HG02852 (cell line): ENCODE results near the gene KCNQ1.

ENCODE experiments used
- ATAC-seq: cut with Tn5 transposase; IDR thresholded peaks from one replicate; pipeline ENCODE4 v1.9.1; 2021; ENCODE audit warnings: mild to moderate bottlenecking, moderate library complexity; ENCODE audit not compliant: unreplicated experiment

Gene KCNQ1

DNA sequence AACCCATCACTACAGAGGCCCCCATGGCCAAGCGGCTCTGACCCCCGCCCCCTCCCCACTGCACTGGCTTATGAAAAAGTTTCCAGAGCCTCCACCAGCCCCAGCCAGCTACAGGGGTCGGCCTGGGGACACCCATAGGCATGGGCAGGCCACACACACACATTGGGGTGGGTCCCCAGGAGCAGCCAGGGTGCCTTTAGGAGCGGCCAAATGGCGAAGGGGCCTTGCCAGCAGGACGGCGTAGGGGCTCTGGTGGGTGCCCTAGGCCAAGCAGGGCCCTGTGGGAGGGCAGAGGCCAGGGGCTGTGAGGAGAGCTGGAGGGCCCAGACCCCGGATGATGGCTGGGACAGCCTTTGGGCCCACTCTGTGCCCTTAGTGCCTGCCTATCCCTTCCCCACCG is 34.2 kb upstream of the KCNQ1 start:
- no peak for ATAC-seq

DNA sequence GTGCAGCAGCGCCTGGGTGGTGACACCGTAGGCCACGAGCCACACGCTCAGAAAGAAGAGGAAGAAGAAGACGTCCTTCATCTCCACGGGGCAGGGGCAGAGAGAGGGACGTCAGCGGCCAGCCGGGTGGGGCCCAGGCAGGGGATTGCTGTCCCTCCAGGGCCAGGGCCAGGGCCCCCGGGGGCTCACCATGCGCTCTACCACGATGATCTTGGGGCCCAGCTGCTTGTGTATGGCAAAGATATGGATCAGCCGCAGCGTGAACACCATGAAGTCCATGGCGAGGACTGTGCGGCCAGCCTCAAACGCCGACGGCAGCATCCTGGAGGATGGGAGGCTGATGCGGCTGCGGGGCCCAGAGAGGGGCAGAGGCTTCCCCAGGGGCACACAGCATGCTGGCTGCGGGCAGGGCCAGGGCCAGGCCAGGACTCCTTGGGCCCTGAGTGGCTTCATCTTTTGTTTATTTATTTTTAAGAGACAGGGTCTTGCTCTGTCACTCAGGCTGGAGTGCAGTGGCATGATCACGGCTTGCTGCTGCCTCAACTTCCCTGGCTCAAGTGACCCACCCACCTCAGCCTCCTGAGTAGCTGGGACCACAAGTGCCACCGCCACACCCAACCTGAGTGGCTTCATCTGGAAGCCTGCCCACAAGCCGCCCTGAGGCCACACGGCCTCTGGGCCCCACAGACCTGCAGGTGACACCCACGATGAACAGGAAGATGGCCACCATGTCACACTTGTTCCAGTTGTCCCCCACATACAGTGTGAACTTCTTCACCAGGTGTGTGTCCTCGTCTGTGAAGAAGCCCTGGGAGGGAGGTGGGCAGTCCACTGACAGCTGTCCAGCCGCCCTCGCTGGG is 33.1 kb upstream of the KCNQ1 start:
- no peak for ATAC-seq

DNA sequence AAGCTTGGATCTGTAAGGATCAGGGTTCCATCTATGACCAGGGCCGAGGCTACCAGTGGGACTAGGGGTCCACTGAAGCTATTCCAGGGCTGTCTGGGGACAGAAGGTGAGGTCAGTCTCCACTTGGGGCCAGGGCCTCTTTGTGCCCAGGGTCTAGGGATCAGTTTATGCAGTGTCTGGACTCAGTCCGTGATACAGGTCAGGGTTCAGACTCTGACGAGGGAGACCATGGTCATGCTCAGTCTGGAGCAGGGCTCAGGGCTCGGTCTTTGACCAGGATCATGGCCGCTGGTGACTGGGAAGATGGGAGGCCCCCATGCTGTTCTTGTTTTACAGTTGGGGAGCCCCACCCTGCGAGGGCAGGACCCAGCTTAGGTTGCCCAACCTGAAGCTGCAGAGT is 32.5 kb upstream of the KCNQ1 start:
- no peak for ATAC-seq

DNA sequence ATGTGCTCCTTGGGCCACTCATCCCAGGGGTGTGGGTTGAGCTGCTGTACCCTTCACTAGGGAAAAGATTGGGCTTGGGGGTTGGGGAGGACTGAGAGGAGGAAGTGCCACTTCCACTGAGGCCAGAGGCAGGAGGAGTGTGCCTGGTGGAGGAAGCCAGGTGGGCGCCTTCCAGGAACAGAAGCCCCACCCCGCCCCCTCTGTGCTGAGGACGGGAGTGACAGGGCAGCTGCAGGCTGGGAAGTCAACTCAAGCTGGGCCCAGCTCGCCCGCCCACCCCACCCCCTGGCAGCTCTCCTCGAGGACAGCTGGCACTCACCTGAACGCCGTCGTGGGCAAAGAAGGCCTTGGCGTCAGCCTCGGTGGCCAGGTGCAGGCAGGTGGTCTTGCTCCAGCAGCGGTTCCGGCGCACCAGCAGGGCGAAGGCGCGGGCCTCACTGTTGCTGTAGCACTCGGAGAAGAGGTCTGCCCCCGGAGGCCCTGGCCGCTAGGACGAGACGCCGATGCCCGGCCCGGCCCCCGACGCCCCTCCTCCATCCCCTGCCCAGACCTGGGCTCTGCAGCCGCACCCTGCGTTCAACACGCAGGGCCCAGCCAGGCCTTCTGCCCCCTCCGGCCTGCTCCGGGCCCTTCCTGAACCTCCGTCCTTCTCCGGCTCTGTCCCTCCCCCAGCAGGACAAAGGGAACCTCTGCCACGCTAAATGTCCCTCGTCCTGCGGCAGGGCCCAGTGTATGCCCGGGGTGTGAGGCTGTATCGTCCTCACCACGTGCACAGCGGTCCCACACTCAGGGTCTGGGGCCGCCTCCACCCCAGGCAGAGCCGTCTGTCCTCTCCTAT is 30.8 kb upstream of the KCNQ1 start:
- ATAC-seq, result no peak

DNA sequence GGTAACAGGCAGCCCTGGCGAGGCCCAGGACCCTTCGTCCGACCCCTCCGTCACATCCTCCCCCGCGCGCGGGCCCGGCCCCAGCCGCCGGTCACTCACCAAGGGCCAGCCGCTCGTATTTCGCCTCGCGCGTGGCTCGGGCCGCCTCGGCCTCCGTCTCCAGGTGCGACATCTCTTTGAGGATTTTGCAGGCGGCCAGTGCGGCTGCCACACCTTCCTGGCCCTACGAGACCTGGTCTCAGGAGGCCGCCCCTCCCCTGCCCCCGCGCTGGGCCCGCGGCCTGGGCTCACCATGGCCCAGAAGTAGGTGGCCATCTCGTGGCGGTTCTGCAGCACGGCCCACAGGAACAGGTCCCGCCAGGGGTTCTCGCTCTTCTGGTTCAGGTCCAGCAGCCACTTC is 30.2 kb upstream of the KCNQ1 start:
- ATAC-seq, result no peak

DNA sequence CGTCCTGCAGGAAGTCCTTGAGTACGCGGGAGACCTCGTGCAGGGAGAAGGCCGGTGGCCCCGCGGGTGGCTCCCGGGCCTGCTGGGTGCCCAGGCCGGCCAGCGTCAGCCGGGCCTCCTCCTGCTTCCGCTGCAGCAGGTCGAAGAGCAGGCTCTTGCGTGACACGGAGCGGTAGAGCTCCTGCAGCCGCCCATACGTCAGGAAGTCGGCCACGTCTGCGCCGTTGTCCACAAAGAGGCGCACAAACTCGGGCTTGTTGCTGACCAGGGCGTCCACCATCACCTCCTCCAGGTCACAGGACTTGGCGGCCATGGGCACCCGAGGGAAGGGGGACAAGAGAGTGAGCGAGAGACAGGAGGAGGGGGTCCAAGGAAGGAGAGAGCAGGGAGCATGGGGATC is 29.6 kb upstream of the KCNQ1 start:
- ATAC-seq, result no peak

DNA sequence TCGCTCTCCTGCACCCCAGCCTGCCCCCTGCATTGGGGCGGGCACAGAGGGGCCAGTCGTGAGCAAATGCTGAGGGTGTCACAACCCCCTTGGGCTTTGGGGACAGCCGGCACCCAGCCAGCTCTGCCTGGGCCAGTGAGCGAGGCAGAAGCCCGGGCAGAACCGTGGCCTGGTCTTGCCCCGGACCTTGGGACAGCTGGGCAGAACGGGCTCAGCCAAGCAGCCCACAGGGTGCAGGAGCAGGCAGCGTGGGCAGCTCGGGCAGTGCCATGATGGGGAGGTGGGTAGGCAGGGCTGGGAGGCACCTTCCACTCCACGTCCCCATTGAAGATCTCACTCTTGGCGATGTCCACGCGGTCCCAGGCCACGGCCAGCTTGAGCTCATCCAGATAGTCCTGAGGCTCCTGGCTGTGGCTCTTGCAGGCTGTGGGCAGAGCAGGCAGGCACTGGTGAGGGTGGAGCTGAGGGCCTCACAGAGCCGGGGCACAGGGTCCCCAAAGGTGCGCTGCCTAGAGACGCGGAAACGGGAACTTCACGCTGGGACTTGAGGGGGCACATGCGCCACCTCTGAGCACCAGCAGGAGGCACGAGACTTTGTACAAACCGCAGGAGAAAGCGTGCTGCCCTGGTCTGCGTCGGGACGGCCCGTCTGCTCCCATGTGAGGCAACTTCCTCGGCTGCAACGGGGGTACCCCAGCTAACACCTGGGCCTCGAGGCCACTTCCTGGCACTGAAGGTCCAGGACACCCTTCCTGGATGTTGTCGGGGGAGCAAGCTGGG is 29.0 kb upstream of the KCNQ1 start:
- no peak for ATAC-seq

DNA sequence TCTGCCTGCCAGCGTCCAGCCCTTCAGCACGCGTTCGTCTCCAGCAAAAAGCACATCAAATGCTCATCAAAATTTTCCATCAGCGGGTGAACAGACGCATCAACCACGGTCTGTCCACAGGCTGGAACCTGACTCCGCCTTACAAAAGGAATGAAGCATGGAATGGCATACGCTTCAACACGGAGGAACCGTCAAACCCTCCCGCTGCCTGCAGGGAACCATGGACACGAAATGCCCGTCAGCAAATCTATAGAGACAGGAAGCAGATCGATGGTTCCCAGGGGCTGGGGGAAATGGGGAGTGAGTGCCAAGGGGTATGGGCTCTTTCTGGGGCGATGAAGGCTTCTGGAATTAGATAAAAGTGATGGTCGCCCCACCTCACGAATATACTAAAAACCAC is 28.0 kb upstream of the KCNQ1 start:
- ATAC-seq, result no peak

DNA sequence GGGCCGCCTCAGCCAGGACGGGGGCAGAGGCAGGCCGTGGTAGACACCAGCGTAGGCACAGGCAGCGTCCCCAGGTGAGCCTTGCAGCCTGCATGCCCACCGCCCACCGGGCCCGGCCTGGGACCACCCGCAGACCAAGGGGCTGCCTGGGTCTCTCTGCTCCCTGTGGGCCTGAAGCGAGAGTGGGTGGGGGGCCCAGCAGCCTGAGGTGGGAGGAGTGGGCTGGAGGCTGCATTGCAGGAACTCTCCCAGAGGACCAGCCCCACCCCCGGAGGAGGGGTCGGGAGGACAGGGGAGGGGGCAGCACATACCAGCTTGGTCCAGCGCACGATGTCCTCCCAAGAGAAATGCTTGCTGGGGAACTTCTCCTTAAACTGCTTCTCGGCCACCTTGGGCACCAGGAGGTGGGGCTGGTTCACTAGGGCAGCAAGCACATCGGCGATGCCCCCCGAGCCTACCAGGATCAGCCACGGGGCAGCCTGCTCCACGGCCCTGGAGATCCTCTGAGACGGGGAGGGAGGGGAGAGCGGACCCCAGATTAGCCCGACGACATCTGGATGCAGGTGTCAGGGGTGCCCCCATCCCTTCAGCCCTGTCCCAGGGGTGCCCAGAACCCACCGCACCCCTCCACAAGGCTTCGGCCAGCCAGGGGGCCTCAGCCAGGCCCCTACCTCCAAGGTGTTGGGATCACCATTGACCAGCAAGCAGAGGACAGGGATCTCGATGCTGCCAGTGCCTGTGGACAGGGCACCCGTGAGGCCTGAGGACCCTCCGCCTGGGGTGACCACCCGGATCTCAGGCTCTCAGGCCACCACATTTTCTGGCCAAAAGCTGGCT is 26.7 kb upstream of the KCNQ1 start:
- ATAC-seq, result no peak

DNA sequence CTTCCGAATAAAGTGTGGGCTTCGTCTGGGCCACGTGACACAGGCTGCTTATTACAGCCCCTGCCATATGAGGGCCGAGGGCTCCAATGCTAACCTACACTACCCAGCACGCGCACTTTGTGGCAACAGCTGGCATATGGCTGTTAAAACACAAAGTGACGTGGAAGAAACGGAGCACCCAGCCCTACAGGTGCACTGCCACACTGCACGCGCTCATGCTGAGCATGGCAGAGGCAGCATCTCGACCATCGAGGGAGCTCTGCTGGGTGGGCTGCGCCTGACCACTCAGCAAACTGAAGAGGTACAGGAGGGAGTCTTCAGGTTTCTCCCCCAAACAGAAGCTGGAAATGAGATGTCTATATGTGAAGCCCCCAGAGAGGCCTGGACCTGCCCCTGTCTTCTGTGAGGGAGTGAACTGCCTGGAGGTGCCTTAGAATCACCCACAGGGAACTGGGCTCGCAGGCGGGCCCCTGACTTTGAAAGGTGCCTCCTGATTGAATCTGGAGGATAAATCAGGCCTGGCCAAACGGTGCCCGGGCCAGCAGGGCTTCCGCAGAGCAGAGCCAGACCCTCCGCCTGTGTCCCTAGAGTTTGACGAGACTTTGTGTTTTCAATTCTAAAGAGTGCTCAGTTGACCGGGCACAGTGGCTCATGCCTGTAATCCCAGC is 26.0 kb upstream of the KCNQ1 start:
- ATAC-seq, result no peak

DNA sequence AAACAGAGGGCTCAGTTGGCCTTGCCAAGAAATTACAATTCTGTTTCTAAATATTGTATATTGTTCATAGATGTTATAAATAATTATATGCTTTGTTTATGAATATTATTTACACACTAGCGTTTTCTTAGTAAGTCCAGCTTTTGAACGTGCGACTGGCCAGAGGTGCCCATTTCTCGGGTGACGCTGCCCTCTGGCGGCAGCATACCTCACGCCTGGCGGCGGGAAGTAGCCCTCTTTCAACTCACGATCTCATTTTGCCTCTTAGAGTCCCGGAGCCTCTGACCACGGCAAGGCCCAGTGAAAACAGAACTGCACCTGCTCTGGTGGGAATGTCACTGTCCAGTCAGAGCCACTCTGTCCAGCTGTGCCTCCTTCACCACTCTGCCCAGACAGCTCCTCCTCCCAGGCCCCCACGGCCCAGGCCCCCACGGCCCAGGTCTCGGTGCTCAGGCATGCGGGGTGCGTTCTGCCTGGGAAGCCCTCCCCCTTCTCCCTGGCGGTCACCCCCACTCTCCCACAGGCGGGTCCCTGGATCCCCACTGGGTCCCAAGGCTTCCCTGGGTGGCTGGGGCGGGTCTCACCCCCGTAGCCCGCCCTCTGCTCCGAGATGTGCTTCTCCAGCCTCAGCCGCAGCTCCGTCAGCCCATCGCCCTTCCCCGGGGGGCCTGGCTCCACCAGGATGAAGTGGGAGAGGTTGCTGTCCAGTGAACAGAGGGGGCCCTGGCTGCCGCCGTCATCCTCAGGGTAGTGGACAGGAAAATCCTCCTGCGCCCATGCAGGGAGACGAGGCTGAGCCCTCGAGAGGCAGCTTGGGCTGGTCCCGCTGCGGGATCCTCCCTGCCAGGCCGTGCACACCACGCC is 24.9 kb upstream of the KCNQ1 start:
- ATAC-seq, result no peak

DNA sequence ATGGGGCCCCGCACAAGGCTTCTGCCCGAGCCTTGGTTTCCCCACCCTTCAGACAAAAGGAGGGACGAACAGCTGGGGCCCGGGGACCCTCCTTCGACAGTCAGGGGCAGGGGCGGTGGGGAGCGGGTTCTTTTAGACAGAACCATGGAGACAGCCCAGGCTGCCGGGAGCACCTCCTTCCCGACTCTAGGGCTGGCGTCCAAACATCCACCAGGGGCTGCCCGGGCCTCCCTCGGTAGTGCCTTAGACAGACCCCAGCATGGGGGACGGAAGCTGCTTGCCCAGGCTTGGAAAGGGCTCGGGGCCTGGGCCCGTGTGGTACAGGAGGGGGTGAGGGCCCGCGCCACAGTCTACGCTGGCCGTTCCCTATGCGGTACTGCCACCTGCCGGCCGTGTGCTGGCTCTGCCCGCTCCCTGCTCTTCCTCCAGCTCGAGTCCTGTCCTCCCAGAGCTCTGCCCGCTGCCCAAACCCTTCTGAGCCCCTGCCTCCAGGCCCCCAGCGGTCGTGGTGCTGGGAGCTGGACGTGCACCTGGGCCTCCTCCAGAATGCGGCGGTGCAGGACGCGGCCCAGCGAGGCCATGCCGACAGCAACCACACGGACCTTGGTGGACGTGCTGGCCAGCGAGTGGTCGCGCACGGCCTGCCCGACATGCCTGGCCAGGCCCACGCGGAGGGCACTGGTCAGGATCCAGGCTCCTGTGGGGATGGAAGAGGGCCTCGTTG is 24.1 kb upstream of the KCNQ1 start:
- peak; percentile 71 for ATAC-seq

DNA sequence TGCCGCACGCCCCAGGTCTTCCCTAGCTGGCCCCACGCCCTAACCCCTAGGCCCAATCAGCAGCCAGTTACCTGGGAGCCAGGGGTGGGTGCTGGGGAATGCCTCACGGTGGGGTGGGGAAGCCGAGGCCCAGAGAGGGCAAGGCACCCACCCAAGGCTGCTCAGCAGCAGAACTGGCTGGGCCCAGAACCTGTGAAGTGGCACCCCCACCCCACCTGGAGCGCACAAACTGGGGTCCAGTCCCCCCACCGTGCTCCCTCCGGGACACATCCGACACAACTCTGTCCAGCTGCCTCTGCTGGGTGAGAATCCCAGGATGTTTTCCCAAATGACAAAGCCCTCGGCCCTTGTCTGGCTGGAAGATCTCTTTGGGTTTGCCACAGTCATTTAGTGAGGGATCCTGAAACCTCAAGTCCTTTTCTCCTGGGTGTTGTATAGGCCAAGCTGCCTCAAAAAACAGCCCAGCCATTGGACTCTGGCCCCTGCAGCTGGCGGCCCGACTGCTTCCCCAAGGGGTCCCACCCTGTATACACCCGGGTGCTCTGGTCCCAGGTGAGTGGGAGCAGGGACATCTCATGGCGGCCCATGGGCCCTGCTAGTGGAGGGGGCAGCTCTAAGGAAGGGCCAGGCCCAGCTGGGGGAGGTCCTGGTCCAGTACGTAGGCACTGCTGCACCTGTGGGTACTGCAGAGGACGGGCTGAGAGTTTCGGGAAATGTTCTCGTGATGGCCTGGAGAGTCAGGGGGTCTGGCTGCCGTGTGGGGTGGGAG is 23.4 kb upstream of the KCNQ1 start:
- no peak for ATAC-seq

DNA sequence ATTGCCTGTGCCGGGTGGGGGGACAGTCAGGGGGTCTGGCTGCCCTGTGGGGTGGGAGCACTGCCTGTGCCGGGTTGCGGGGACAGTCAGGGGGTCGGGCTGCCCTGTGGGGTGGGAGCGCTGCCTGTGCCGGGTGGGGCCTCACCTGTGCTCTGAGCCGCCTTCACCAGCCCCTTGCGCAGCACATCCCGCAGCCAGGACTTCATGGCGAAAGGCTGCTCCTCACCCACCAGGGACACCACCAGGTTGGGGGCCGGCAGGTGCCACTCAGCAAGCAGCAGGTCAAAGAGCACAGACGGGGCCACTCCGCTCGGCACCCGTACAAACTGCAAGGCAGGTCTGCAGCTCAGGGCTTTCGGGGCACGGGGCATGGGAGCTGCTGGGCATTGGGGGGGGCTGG is 22.8 kb upstream of the KCNQ1 start:
- no peak for ATAC-seq

DNA sequence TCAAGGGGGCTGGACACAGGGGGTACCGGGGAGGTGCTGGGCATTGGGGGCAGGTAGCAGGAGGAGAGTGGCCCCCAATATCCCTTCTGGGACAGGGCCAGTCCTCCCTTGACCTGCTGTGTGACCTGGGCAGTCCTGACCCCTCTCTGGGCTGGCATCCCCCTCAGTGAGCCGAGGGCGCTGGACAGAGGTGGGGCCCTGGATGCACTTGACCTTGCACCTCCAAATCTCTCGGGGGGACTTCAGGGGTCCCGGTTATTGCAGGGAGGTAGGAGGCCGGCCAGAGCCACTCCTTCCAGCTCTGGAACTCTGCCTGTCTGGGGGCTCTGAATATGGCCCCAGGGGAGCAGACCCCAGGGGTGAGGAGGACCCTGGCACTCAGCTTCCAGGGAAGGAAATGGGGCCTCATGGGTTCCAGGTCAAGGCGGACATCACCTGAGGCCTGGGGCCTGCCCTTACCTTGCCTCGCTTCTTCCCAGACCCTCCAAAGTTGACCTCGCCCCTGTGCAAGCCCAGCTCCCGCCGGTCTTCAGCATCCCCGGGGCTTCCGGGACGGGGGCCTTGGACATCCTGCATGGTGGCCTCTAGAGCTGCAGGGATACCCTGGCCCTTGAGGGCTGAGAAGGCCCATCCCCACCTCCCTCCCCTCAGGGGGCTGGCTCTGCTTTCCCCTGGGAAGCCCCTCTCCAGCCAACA is 22.2 kb upstream of the KCNQ1 start:
- ATAC-seq, result no peak

DNA sequence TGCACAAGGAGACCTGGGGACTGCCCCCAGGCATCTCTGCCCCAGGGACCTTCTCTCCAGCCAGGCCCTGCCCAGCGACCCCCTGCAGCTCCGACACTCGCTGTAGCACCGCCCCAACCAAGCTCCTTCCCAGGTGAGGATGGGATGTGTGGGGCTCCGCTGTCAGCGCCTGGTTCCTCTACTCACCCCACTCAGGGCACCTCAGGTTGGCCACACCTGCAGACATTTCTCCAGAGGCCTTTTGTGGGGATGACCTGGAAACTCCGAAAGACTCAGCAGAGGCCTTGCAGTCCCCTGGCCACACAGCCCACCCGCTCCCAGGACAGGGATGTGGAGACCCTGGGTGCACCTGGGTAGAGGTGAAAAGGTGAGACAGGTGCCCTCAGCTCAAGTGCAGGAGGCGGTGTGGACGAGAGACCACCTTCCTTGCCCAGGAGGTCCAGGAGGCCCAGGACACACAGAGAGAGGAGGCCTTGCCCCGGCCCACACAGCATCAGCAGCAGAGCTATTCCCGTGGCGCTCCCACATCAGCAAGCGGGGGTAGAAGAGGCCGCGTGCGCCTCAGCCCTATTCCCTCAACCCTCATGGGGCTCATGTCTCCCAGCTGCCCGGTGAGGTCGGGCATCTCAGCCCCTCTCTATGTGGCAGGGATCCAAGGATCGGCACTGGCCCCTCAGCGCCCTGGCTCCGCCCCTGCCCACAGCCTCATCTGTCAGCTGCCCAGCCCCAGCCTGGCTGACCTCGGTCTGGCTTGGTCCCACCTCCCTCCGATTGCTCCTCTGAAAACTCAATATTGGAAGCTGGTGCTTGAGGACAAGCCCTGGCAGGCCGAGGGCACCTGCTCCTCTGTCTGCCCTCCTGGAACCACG is 21.4 kb upstream of the KCNQ1 start:
- no peak for ATAC-seq
